MM.1S (cell line): Measurements from ENCODE around the gene ZC2HC1B.

Source experiments
- DNase-seq: peaks from one replicate; pipeline ENCODE4 v3.0.0-alpha.2; 2015
- H2AFZ ChIP-seq: fragments of 300-600 bp; sonication (generic); 2 replicates; pipeline ENCODE4 v1.6.0; 2016; ENCODE audit warnings: antibody characterized with exemption, low read length
- H3F3A ChIP-seq: fragments of 300-600 bp; sonication (generic); 2 replicates; pipeline ENCODE4 v1.6.1; 2016; ENCODE audit warnings: mild to moderate bottlenecking, antibody characterized with exemption, low read length, moderate library complexity, mixed read lengths; ENCODE audit not compliant: insufficient read depth
- H3K27ac ChIP-seq: fragments of 300-600 bp; sonication (generic); 2 replicates; pipeline ENCODE4 v1.5.1; 2016; ENCODE audit warnings: mild to moderate bottlenecking, low read length
- H3K27me3 ChIP-seq: fragments of 300-600 bp; sonication (generic); replicated peaks from 2 replicates; pipeline ENCODE4 v1.6.0; 2016; ENCODE audit warnings: low read length; ENCODE audit not compliant: insufficient read depth
- H3K36me3 ChIP-seq: fragments of 300-600 bp; sonication (generic); replicated peaks from 2 replicates; pipeline ENCODE4 v1.6.1; 2016; ENCODE audit warnings: mild to moderate bottlenecking, low read length, mixed read lengths; ENCODE audit not compliant: insufficient read depth
- H3K4me1 ChIP-seq: fragments of 300-600 bp; sonication (generic); 2 replicates; pipeline ENCODE4 v1.6.1; 2016; ENCODE audit warnings: low read length, mixed read lengths
- H3K4me2 ChIP-seq: fragments of 300-600 bp; sonication (generic); 2 replicates; pipeline ENCODE4 v1.6.0; 2016; ENCODE audit warnings: low read depth, low read length
- H3K4me3 ChIP-seq: fragments of 300-600 bp; sonication (generic); 2 replicates; pipeline ENCODE4 v1.5.1; 2016; ENCODE audit warnings: low read length, mixed read lengths
- H3K79me2 ChIP-seq: fragments of 300-600 bp; sonication (generic); 2 replicates; pipeline ENCODE4 v1.6.1; 2016; ENCODE audit warnings: mixed run types, low read length, mixed read lengths
- H3K9ac ChIP-seq: fragments of 300-600 bp; sonication (generic); 2 replicates; pipeline ENCODE4 v1.6.1; 2016; ENCODE audit warnings: low read length, mixed read lengths
- H3K9me2 ChIP-seq: fragments of 300-600 bp; sonication (generic); replicated peaks from 2 replicates; pipeline ENCODE4 v1.6.1; 2016; ENCODE audit warnings: mild to moderate bottlenecking, low read length, mixed read lengths; ENCODE audit not compliant: insufficient read depth
- H3K9me3 ChIP-seq: fragments of 300-600 bp; sonication (generic); replicated peaks from 2 replicates; pipeline ENCODE4 v1.6.1; 2016; ENCODE audit warnings: mild to moderate bottlenecking, low read length, mixed read lengths; ENCODE audit not compliant: insufficient read depth
- H4K20me1 ChIP-seq: fragments of 300-600 bp; sonication (generic); 2 replicates; pipeline ENCODE4 v1.6.1; 2016; ENCODE audit warnings: mild to moderate bottlenecking, low read length, moderate library complexity, mixed read lengths; ENCODE audit not compliant: insufficient read depth
- CTCF ChIP-seq: fragments of 300-600 bp; sonication (generic); IDR thresholded peaks from 2 replicates; pipeline ENCODE4 v1.5.1; 2016; ENCODE audit warnings: antibody characterized with exemption, low read length, mixed read lengths
- EZH2 ChIP-seq: fragments of 300-600 bp; sonication (generic); optimal IDR thresholded peaks from 2 replicates; pipeline ENCODE3; 2017; ENCODE audit warnings: low read depth, mild to moderate bottlenecking, antibody characterized with exemption, low read length, mixed read lengths
- EZH2phosphoT487 ChIP-seq: fragments of 300-600 bp; sonication (generic); IDR thresholded peaks from 2 replicates; pipeline ENCODE4 v1.6.1; 2018; ENCODE audit warnings: antibody characterized with exemption, low read length

The ZC2HC1B gene

DNA sequence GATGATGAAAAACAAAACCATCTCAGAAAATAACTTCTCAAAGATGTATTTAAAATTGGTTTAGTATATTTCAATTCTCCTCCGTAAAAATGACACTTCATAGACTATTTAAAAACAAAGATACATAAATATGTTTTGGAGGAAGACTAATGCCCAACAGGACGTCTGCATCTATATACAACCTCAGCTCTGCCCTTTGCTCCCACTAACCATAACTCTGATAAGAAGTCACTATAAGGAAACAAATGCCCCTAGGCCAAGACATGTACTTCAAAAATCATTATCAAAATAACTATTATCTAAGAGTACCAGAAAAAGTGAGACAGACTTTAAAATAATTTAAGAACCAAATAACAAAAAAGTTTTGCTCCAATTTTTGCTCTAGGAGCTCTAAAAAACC is 120.4 kb downstream of the ZC2HC1B start:
- H3K79me2 ChIP-seq: no peaks in the 10 kb centered on the region
- H3K27ac ChIP-seq: no peak overlapping the region
- H3K9me2 ChIP-seq: no peaks in the 10 kb centered on the region
- no peaks in the 10 kb centered on the region for H3K9me3 ChIP-seq
- H3K9ac ChIP-seq: no peak overlapping the region
- no peaks in the 10 kb centered on the region for H3K4me1 ChIP-seq
- no peak for TF ChIP-seq CTCF
- no peak for TF ChIP-seq EZH2phosphoT487
- no peak for TF ChIP-seq EZH2
- DNase-seq: no peak
- H3K4me2 ChIP-seq: no peak overlapping the region
- no peaks in the 10 kb centered on the region for H3K27me3 ChIP-seq
- H2AFZ ChIP-seq: no peak overlapping the region
- no peaks in the 10 kb centered on the region for H3F3A ChIP-seq
- no peaks in the 10 kb centered on the region for H3K36me3 ChIP-seq
- H3K4me3 ChIP-seq: no peak overlapping the region
- H4K20me1 ChIP-seq: no peaks in the 10 kb centered on the region

DNA sequence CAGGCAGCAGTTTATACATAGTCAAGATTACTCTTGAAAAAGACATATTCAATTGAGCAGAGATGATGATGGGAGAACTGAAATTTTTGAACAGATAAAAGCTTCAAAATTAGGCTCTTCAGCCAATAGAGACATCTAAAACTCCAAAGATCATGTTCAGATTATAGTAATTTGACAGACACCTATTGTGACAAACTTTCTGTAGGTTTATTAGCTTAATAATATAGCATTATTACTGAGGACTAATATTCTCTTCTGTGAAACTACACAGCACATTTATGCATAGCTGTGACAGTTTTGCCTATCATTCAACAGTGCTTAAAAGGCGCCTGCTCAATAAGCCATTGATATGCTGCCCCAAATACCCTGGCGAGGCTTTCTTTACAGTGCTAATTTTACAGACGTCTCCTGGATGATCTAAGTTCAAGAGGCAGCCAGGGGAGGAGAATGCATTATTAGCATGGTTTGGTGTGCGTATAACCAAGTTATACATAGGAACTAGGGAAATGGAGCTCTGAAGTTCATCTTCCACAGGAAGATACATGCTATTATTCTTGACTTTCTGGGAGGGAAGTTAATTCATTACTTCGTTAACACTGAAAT is 122.3 kb downstream of the ZC2HC1B start:
- Histone ChIP-seq H4K20me1 (no peaks in the 10 kb centered on the region), H3K9ac (no peak overlapping the region), H3K4me1 (no peaks in the 10 kb centered on the region), H3K79me2 (no peaks in the 10 kb centered on the region), H3K4me2 (no peak overlapping the region), H3K9me3 (no peaks in the 10 kb centered on the region), H2AFZ (no peak overlapping the region), H3K9me2 (no peaks in the 10 kb centered on the region), H3K27me3 (no peaks in the 10 kb centered on the region), H3F3A (no peaks in the 10 kb centered on the region), H3K4me3 (no peak overlapping the region), H3K36me3 (no peaks in the 10 kb centered on the region), H3K27ac (no peak overlapping the region)
- DNase-seq: no peak
- no peak for TF ChIP-seq EZH2
- no peak for TF ChIP-seq CTCF
- TF ChIP-seq EZH2phosphoT487: no peak
